ENCODE data around the gene SLC35G1.

Gene SLC35G1

DNA sequence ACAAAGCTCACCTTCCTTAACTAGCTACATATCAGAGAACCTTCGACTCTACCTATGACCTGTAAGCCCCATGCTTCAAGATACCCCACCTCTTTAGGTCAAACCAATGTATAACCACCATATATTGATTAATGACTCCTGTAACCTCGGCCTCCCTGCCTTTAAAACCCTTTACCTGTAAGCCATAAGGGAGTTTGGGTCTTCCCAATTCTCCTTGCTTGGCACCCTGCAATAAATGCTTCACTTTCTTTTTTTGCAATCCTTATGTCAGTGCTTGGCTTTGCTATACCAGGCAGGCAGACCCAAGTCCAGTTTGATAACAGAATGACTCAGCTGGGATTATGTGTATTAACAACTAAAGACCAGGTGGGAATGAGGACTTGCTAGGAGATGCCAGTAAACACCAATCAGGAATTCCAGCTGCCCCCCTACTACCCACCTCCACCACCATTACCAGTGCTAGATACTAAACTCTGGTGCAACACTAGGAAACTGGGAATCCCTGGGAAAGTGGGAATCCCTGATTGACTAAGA, 22.0 kb upstream of the SLC35G1 start:
- no peak for DNase-seq (ENCODE audit: insufficient read length, low spot score)
- TF ChIP-seq, protein P1, sequence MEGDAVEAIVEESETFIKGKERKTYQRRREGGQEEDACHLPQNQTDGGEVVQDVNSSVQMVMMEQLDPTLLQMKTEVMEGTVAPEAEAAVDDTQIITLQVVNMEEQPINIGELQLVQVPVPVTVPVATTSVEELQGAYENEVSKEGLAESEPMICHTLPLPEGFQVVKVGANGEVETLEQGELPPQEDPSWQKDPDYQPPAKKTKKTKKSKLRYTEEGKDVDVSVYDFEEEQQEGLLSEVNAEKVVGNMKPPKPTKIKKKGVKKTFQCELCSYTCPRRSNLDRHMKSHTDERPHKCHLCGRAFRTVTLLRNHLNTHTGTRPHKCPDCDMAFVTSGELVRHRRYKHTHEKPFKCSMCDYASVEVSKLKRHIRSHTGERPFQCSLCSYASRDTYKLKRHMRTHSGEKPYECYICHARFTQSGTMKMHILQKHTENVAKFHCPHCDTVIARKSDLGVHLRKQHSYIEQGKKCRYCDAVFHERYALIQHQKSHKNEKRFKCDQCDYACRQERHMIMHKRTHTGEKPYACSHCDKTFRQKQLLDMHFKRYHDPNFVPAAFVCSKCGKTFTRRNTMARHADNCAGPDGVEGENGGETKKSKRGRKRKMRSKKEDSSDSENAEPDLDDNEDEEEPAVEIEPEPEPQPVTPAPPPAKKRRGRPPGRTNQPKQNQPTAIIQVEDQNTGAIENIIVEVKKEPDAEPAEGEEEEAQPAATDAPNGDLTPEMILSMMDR (IDR thresholded peaks at IDR 0.05; ENCODE audit: insufficient read depth, missing control alignments) = no peak

DNA sequence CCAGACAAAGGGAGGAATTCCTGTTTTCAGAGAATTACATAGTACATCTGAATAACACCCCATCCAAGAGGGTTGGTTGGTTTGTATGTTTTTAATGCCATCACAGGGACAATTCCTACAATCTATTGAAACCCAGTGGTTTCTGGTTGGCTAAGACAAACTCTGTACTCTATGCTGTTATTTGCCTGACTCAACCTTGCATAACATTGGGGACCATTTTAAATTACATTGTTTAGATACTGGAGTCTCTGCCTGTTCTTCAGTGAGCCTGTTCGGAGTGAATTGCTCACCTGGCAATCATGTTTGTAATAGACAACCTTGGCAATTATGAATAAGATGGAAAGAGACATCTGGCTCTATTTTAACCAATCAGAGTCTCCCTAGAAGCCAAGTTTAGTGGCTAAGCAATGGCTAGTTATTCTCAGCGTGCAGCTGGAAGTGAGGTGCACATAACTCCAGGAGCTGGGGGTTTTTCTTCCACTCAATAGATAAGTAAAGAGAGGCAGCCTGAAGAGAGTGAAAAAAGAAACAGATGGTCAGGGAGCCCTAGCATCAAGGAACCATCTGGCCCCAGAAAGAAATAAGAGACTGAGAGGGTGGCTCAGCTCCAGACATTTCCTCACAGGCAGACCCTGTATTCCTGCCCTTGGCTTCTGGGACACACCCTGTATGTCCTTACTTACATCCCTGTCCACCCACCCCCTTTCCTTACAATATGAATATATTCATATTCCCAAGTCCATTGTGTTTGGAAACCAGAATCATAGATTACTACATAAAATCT, 21.2 kb upstream of the SLC35G1 start:
- DNase-seq (ENCODE audit: insufficient read length, low spot score) = no peak
- TF ChIP-seq, protein P1 (IDR thresholded peaks at IDR 0.05; ENCODE audit: insufficient read depth, missing control alignments) = no peak
- FAIRE-seq = no peak

More for the DNA sequence above, 22.0 kb upstream of the SLC35G1 start:
- FAIRE-seq = no peak

DNA sequence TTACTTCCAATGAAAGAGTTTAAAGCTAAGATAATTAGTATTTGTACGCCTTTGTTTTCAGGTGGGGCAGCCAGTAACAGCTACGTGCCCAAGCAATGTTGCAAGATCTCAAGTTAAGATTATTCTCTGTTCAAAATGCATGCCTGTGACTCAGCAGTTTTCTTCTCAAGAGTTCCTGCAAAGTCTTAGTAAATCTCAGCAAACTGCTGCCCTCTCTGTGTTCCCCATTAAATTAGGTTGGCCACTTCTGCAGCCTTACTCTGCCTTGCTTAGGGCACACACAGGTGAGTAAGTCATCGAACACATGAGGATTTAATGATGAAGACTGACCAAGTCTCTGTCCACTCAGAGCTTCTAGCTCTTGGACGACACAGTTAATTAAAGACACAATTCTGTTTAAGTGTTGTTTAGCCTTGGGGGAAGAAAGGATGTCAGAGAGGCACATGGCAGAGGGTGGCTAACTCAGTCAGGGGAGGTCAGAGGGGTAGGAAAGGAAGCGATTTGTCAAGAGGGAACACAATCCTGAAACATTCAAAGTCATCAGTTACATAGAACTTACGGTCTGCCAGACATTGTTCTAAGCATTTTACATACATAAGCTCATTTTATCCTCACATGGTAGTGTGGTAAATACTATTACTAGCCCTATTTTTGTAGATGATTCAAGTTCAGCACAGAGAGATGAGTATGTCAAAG, 20.2 kb upstream of the SLC35G1 start:
- FAIRE-seq (peak; percentile 68), DNase-seq (ENCODE audit: insufficient read length, low spot score) (no peak)
- TF ChIP-seq, protein P1 (IDR thresholded peaks at IDR 0.05; ENCODE audit: insufficient read depth, missing control alignments) = no peak

DNA sequence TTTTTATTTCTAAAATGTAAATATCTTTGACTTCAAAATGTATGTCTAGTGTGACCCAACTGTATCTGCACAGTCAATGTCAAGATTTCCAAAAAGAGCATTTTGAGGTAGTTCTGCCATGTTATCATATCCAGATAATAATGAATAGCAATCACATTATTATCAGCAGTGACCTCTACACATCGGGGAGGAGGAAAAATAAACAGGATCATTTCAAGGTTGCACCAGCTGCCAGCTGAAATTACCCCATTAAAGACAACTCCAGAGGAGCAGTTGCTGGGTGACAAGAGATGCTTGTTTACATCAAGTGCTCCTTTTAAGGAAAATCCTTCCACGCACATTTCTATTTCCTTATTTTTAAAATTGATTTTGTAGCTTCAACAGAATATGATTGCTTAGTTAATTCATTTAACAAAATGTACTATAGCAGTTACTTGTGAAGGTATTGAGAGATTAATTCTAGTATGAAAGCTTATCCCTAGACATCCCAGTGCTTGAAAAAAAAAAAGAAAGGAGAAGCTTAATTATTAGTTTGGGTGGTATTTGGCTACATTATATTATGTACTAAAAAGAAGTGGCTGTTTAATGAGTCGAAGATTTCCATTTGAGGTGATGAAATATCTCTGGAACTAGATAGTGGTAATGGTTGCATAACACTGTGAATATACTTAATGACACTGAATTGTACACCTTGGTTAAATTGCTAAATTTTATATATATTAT, 19.3 kb upstream of the SLC35G1 start:
- TF ChIP-seq, protein P1 (IDR thresholded peaks at IDR 0.05; ENCODE audit: insufficient read depth, missing control alignments) = no peak
- FAIRE-seq (peak; percentile 81), DNase-seq (ENCODE audit: insufficient read length, low spot score) (no peak)

DNA sequence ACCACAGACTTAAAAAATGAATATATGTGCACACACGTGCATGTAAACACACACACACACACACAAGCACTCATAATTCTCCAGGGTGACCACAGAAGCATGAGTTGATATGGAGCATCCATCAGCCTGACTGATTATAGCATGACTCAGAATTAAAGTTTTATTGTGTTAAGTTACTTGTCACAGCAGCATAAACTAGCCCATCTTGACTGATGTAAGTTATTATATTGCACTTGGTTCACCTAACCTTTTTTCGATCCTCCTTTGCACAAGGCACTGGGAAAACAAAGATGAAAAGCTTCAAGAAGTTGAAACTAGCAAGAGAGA, 18.8 kb upstream of the SLC35G1 start:
- TF ChIP-seq, protein P1 (IDR thresholded peaks at IDR 0.05; ENCODE audit: insufficient read depth, missing control alignments) = no peak
- DNase-seq (ENCODE audit: insufficient read length, low spot score) (no peak), FAIRE-seq (no peak)

DNA sequence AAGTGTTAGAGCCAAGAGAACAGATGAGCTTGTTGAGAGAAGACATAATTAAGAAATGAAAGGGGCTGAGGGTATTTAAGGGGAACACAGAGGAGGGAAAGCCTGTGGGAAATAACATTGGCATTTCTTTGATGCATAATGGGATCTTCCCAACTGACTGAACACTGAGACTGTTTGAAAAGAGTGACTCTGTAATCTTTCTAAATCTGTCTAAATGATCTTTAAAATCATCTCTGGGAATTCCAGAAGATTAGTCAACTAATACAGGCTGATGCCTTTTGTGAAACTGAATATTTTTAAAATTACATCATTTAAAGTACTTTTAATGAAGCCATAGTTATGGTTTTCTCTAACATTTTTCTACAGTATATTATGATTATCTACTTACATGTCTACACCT, 17.4 kb upstream of the SLC35G1 start:
- FAIRE-seq (no peak), DNase-seq (ENCODE audit: insufficient read length, low spot score) (no peak)

More for the DNA sequence above, 17.4 kb upstream of the SLC35G1 start:
- TF ChIP-seq, protein P1 (IDR thresholded peaks at IDR 0.05; ENCODE audit: insufficient read depth, missing control alignments) = no peak
